Gastrocnemius medialis (tissue), 4 donors: ENCODE data around the gene CFAP69. TPM values are rescaled to one million over a fixed set of nuclear protein-coding genes. Genes with fewer than 3 reads are reported as not detected.

Experiments
- ATAC-seq, 2 donors: fragments of 150-250 bp; one replicate each; pipeline ENCODE4 v1.9.1; 2016
- DNase-seq, 2 donors: peaks; one replicate each; pipeline ENCODE4 v3.0.0-alpha.2; 2019
- H3K27ac ChIP-seq, 4 donors: fragments of 200-600 bp; sonication (generic); 1 replicate in 1 of 4; 2 replicates in 3 of 4; pipeline ENCODE4 v1.5.1; 2016 to 2018; ENCODE audit warnings: mild to moderate bottlenecking in 2 of 4, moderate library complexity in 1 of 4
- H3K27me3 ChIP-seq, 3 donors: fragments of 200-600 bp; sonication (generic) in 2 of 3; 1 replicate in 1 of 3; 2 replicates in 2 of 3; pipeline versions ENCODE4 v1.5.1 to v1.6.0; 2016 to 2019; ENCODE audit warnings: mild to moderate bottlenecking in 1 of 3, moderate library complexity in 1 of 3
- H3K36me3 ChIP-seq, 2 donors: fragments of 200-600 bp; sonication (generic) in 1 of 2; one replicate each; pipeline ENCODE4 v1.5.1; 2017 to 2018
- H3K4me1 ChIP-seq, 2 donors: fragments of 200-600 bp; sonication (generic) in 1 of 2; one replicate each; pipeline ENCODE4 v1.5.1; 2016 to 2017; ENCODE audit warnings: mild to moderate bottlenecking in 2 of 2
- H3K4me3 ChIP-seq, 4 donors: fragments of 200-600 bp; sonication (generic) in 3 of 4; 1 replicate in 1 of 4; 2 replicates in 3 of 4; pipeline ENCODE4 v1.5.1; 2016 to 2019; ENCODE audit warnings: mild to moderate bottlenecking in 2 of 4
- H3K9me3 ChIP-seq, 3 donors: fragments of 200-600 bp; sonication (generic) in 2 of 3; 1 replicate in 1 of 3; 2 replicates in 2 of 3; pipeline ENCODE4 v1.5.1; 2016 to 2019
- CTCF ChIP-seq, 5 experiments: fragments of 450-650 bp in 3 of 5; fragments of 200-600 bp in 2 of 5; sonication (generic) in 2 of 5; IDR thresholded peaks in 4 of 5; conservative IDR thresholded peaks in 1 of 5; 1 replicate in 4 of 5; 2 replicates in 1 of 5; pipeline ENCODE4 v1.5.1; 2016 to 2019; ENCODE audit warnings: antibody characterized with exemption in 5 of 5, mild to moderate bottlenecking in 3 of 5, moderate library complexity in 3 of 5
- POLR2A ChIP-seq, 2 donors: fragments of 450-650 bp; IDR thresholded peaks; one replicate each; pipeline ENCODE4 v1.6.1; 2017; ENCODE audit warnings: antibody characterized with exemption in 2 of 2, mild to moderate bottlenecking in 2 of 2, moderate library complexity in 2 of 2
- in situ Hi-C, 4 donors: fragments of 200-750 bp; cut with MboI; loops; one replicate each; pipeline versions ENCODE4 v1.15.0 to v1.8.0; 2017; ENCODE audit warnings: low sequenced_read_pairs in 4 of 4
- intact Hi-C: fragments of 100-400 bp; cut with DNase I; formaldehyde crosslinking; loops from one replicate; pipeline ENCODE4 v1.15.1; 2023; ENCODE audit warnings: low total_unique reads
- total RNA-seq, 4 donors: library from RNA; depleted of rRNA; stranded (reverse); fragments of >200 nt; gene quantifications; one replicate each; pipeline versions ENCODE4 v1.1.0 to v1.2.3, GENCODE V29; 2016

The CFAP69 gene
- total RNA-seq, 4 donors from 2014 or later = 0.62 to 4.9 (median 1.6) TPM; not detected in 1

- ATAC-seq (no peak), DNase-seq (no peak)
- H3K36me3 ChIP-seq = no peaks in the 10 kb centered on the region
- H3K4me3 ChIP-seq = no peak overlapping the region
- no peak for TF ChIP-seq POLR2A (IDR thresholded peaks at IDR 0.05)
- no peak for TF ChIP-seq CTCF (IDR thresholded peaks at IDR 0.05 in 4 of 5, conservative IDR thresholded peaks at IDR 0.05 in 1 of 5)
- no peak overlapping the region for H3K27ac ChIP-seq
- intact Hi-C loops (no loop called here), in situ Hi-C loops (no loop called here)
- no peaks in the 10 kb centered on the region for H3K4me1 ChIP-seq
- no peaks in the 10 kb centered on the region for H3K9me3 ChIP-seq
- no peaks in the 10 kb centered on the region for H3K27me3 ChIP-seq
These were observed 11.4 kb upstream of the CFAP69 start for GRCh38 chr7:90233569-90233968.

GRCh38 chr7:90236721-90237289, 8.2 kb upstream of the CFAP69 start:
- TF ChIP-seq CTCF (IDR thresholded peaks at IDR 0.05 in 4 of 5, conservative IDR thresholded peaks at IDR 0.05 in 1 of 5) (no peak), POLR2A (IDR thresholded peaks at IDR 0.05) (no peak)
- no peaks in the 10 kb centered on the region for H3K36me3 ChIP-seq
- H3K4me1 ChIP-seq = no peaks in the 10 kb centered on the region
- intact Hi-C loops = no loop called here
- in situ Hi-C loops = no loop called here
- H3K4me3 ChIP-seq = no peak overlapping the region
- H3K9me3 ChIP-seq = no peaks in the 10 kb centered on the region
- ATAC-seq (no peak), DNase-seq (no peak)
- no peak overlapping the region for H3K27ac ChIP-seq
- H3K27me3 ChIP-seq = no peaks in the 10 kb centered on the region

GRCh38 chr7:90238022-90238421, 7.0 kb upstream of the CFAP69 start:
- in situ Hi-C loops = no loop called here
- Histone ChIP-seq H3K4me3 (no peak overlapping the region), H3K27ac (no peak overlapping the region), H3K9me3 (no peaks in the 10 kb centered on the region), H3K27me3 (no peaks in the 10 kb centered on the region), H3K36me3 (no peaks in the 10 kb centered on the region), H3K4me1 (no peaks in the 10 kb centered on the region)
- ATAC-seq = no peak
- intact Hi-C loops = no loop called here
- TF ChIP-seq CTCF (IDR thresholded peaks at IDR 0.05 in 4 of 5, conservative IDR thresholded peaks at IDR 0.05 in 1 of 5) (no peak), POLR2A (IDR thresholded peaks at IDR 0.05) (no peak)
- DNase-seq = no peak

- TF ChIP-seq CTCF (IDR thresholded peaks at IDR 0.05 in 4 of 5, conservative IDR thresholded peaks at IDR 0.05 in 1 of 5) = no peak
- no peak for TF ChIP-seq POLR2A (IDR thresholded peaks at IDR 0.05)
- ATAC-seq (no peak), DNase-seq (no peak)
- H3K36me3 ChIP-seq = no peaks in the 10 kb centered on the region
- intact Hi-C loops = no loop called here
- no peaks in the 10 kb centered on the region for H3K4me1 ChIP-seq
- H3K4me3 ChIP-seq = no peak overlapping the region
- no peaks in the 10 kb centered on the region for H3K9me3 ChIP-seq
- H3K27ac ChIP-seq = no peak overlapping the region
- no peaks in the 10 kb centered on the region for H3K27me3 ChIP-seq
- in situ Hi-C loops = no loop called here
These were observed 6.4 kb upstream of the CFAP69 start for GRCh38 chr7:90238583-90238982.

- Histone ChIP-seq H3K4me3 (no peak overlapping the region), H3K27ac (no peak overlapping the region), H3K4me1 (peaks cover under 1% of the 10 kb centered on the region in 2 donors), H3K9me3 (no peaks in the 10 kb centered on the region), H3K36me3 (no peaks in the 10 kb centered on the region), H3K27me3 (no peaks in the 10 kb centered on the region)
- DNase-seq = no peak
- ATAC-seq = no peak
- TF ChIP-seq POLR2A (IDR thresholded peaks at IDR 0.05) = no peak
- TF ChIP-seq CTCF (IDR thresholded peaks at IDR 0.05 in 4 of 5, conservative IDR thresholded peaks at IDR 0.05 in 1 of 5) = no peak
- intact Hi-C loops (no loop called here), in situ Hi-C loops (no loop called here)
These were observed 5.9 kb upstream of the CFAP69 start for GRCh38 chr7:90239050-90239449.
